Measurements from ENCODE around the gene APC.

Gene APC

GRCh38 chr5:112787261-112787660 is 49.6 kb downstream of the APC start:
- H3K36me3 ChIP-seq (ENCODE audit: control insufficient read depth, insufficient read depth, low read length) = peaks cover 8% of the 10 kb centered on the region
- no peak overlapping the region for H3K4me3 ChIP-seq (ENCODE audit: low read depth, low read length)
- no peak overlapping the region for H3K27ac ChIP-seq (ENCODE audit: low read depth, low read length)
- no peaks in the 10 kb centered on the region for H3K4me1 ChIP-seq (ENCODE audit: control insufficient read depth, insufficient read depth, low read length)
- no peaks in the 10 kb centered on the region for H3K27me3 ChIP-seq (ENCODE audit: control insufficient read depth, insufficient read depth, low read length)
- H3K9me3 ChIP-seq (ENCODE audit: control insufficient read depth, insufficient read depth, low read length) = no peaks in the 10 kb centered on the region
- H3K9ac ChIP-seq (ENCODE audit: low read depth, low read length) = no peak overlapping the region

GRCh38 chr5:112787896-112788295 is 50.2 kb downstream of the APC start:
- H3K9ac ChIP-seq (ENCODE audit: low read depth, low read length) = no peak overlapping the region
- peaks cover 5% of the 10 kb centered on the region for H3K4me1 ChIP-seq (ENCODE audit: control insufficient read depth, insufficient read depth, low read length)
- no peak overlapping the region for H3K4me3 ChIP-seq (ENCODE audit: low read depth, low read length)
- no peaks in the 10 kb centered on the region for H3K27me3 ChIP-seq (ENCODE audit: control insufficient read depth, insufficient read depth, low read length)
- H3K36me3 ChIP-seq (ENCODE audit: control insufficient read depth, insufficient read depth, low read length) = peaks cover 15% of the 10 kb centered on the region
- no peak overlapping the region for H3K27ac ChIP-seq (ENCODE audit: low read depth, low read length)
- H3K9me3 ChIP-seq (ENCODE audit: control insufficient read depth, insufficient read depth, low read length) = no peaks in the 10 kb centered on the region

GRCh38 chr5:112793201-112793600 is 55.5 kb downstream of the APC start:
- Histone ChIP-seq H3K4me1 (ENCODE audit: control insufficient read depth, insufficient read depth, low read length) (peaks cover 43% of the 10 kb centered on the region), H3K27ac (ENCODE audit: low read depth, low read length) (no peak overlapping the region), H3K9ac (ENCODE audit: low read depth, low read length) (no peak overlapping the region), H3K4me3 (ENCODE audit: low read depth, low read length) (no peak overlapping the region), H3K36me3 (ENCODE audit: control insufficient read depth, insufficient read depth, low read length) (peaks cover 17% of the 10 kb centered on the region), H3K27me3 (ENCODE audit: control insufficient read depth, insufficient read depth, low read length) (no peaks in the 10 kb centered on the region), H3K9me3 (ENCODE audit: control insufficient read depth, insufficient read depth, low read length) (no peaks in the 10 kb centered on the region)

- Histone ChIP-seq H3K9ac (ENCODE audit: low read depth, low read length) (no peak overlapping the region), H3K36me3 (ENCODE audit: control insufficient read depth, insufficient read depth, low read length) (peaks cover 17% of the 10 kb centered on the region), H3K4me3 (ENCODE audit: low read depth, low read length) (no peak overlapping the region), H3K27me3 (ENCODE audit: control insufficient read depth, insufficient read depth, low read length) (no peaks in the 10 kb centered on the region), H3K4me1 (ENCODE audit: control insufficient read depth, insufficient read depth, low read length) (peaks cover 43% of the 10 kb centered on the region), H3K9me3 (ENCODE audit: control insufficient read depth, insufficient read depth, low read length) (no peaks in the 10 kb centered on the region), H3K27ac (ENCODE audit: low read depth, low read length) (no peak overlapping the region)
Measured at GRCh38 chr5:112794410-112794809, 56.7 kb downstream of the APC start.

- Histone ChIP-seq H3K4me3 (ENCODE audit: low read depth, low read length) (0 out of 2 replicates have a peak overlapping the region, but pooled peaks have one; percentile 19), H3K9ac (ENCODE audit: low read depth, low read length) (no peak overlapping the region), H3K4me1 (ENCODE audit: control insufficient read depth, insufficient read depth, low read length) (peaks cover 43% of the 10 kb centered on the region), H3K9me3 (ENCODE audit: control insufficient read depth, insufficient read depth, low read length) (no peaks in the 10 kb centered on the region), H3K27ac (ENCODE audit: low read depth, low read length) (peak overlapping the region; percentile 59), H3K36me3 (ENCODE audit: control insufficient read depth, insufficient read depth, low read length) (peaks cover 17% of the 10 kb centered on the region), H3K27me3 (ENCODE audit: control insufficient read depth, insufficient read depth, low read length) (no peaks in the 10 kb centered on the region)
Measured at GRCh38 chr5:112795342-112795741, 57.7 kb downstream of the APC start.

- Histone ChIP-seq H3K4me3 (ENCODE audit: low read depth, low read length) (peak overlapping the region; percentile 27; the same call in 1 of the 2 replicates), H3K9ac (ENCODE audit: low read depth, low read length) (no peak overlapping the region), H3K27ac (ENCODE audit: low read depth, low read length) (peak overlapping the region; percentile 59), H3K27me3 (ENCODE audit: control insufficient read depth, insufficient read depth, low read length) (no peaks in the 10 kb centered on the region), H3K4me1 (ENCODE audit: control insufficient read depth, insufficient read depth, low read length) (peaks cover 43% of the 10 kb centered on the region), H3K9me3 (ENCODE audit: control insufficient read depth, insufficient read depth, low read length) (no peaks in the 10 kb centered on the region), H3K36me3 (ENCODE audit: control insufficient read depth, insufficient read depth, low read length) (peaks cover 17% of the 10 kb centered on the region)
Measured at GRCh38 chr5:112795944-112796678, 58.4 kb downstream of the APC start.

- no peaks in the 10 kb centered on the region for H3K9me3 ChIP-seq (ENCODE audit: control insufficient read depth, insufficient read depth, low read length)
- peaks cover 27% of the 10 kb centered on the region for H3K4me1 ChIP-seq (ENCODE audit: control insufficient read depth, insufficient read depth, low read length)
- no peak overlapping the region for H3K9ac ChIP-seq (ENCODE audit: low read depth, low read length)
- H3K36me3 ChIP-seq (ENCODE audit: control insufficient read depth, insufficient read depth, low read length) = peaks cover 24% of the 10 kb centered on the region
- H3K4me3 ChIP-seq (ENCODE audit: low read depth, low read length) = no peak overlapping the region
- H3K27ac ChIP-seq (ENCODE audit: low read depth, low read length) = no peak overlapping the region
- H3K27me3 ChIP-seq (ENCODE audit: control insufficient read depth, insufficient read depth, low read length) = no peaks in the 10 kb centered on the region
Measured at GRCh38 chr5:112799661-112800060, 62.0 kb downstream of the APC start.

- Histone ChIP-seq H3K9ac (ENCODE audit: low read depth, low read length) (no peak overlapping the region), H3K4me3 (ENCODE audit: low read depth, low read length) (no peak overlapping the region), H3K27me3 (ENCODE audit: control insufficient read depth, insufficient read depth, low read length) (no peaks in the 10 kb centered on the region), H3K4me1 (ENCODE audit: control insufficient read depth, insufficient read depth, low read length) (peaks cover 19% of the 10 kb centered on the region), H3K27ac (ENCODE audit: low read depth, low read length) (no peak overlapping the region), H3K9me3 (ENCODE audit: control insufficient read depth, insufficient read depth, low read length) (no peaks in the 10 kb centered on the region), H3K36me3 (ENCODE audit: control insufficient read depth, insufficient read depth, low read length) (peaks cover 27% of the 10 kb centered on the region)
Measured at GRCh38 chr5:112800891-112801290, 63.2 kb downstream of the APC start.

- Histone ChIP-seq H3K4me1 (ENCODE audit: control insufficient read depth, insufficient read depth, low read length) (no peaks in the 10 kb centered on the region), H3K36me3 (ENCODE audit: control insufficient read depth, insufficient read depth, low read length) (peaks cover 16% of the 10 kb centered on the region), H3K9me3 (ENCODE audit: control insufficient read depth, insufficient read depth, low read length) (no peaks in the 10 kb centered on the region), H3K27ac (ENCODE audit: low read depth, low read length) (no peak overlapping the region), H3K27me3 (ENCODE audit: control insufficient read depth, insufficient read depth, low read length) (no peaks in the 10 kb centered on the region), H3K4me3 (ENCODE audit: low read depth, low read length) (no peak overlapping the region), H3K9ac (ENCODE audit: low read depth, low read length) (no peak overlapping the region)
Measured at GRCh38 chr5:112811023-112811422, 73.3 kb downstream of the APC start.

GRCh38 chr5:112812549-112812948 is 74.9 kb downstream of the APC start:
- H3K27me3 ChIP-seq (ENCODE audit: control insufficient read depth, insufficient read depth, low read length) = no peaks in the 10 kb centered on the region

GRCh38 chr5:112820246-112820645 is 82.6 kb downstream of the APC start:
- Histone ChIP-seq H3K27me3 (ENCODE audit: control insufficient read depth, insufficient read depth, low read length) (no peaks in the 10 kb centered on the region), H3K4me3 (ENCODE audit: low read depth, low read length) (no peak overlapping the region), H3K9ac (ENCODE audit: low read depth, low read length) (no peak overlapping the region), H3K27ac (ENCODE audit: low read depth, low read length) (no peak overlapping the region), H3K4me1 (ENCODE audit: control insufficient read depth, insufficient read depth, low read length) (no peaks in the 10 kb centered on the region), H3K36me3 (ENCODE audit: control insufficient read depth, insufficient read depth, low read length) (peaks cover 56% of the 10 kb centered on the region), H3K9me3 (ENCODE audit: control insufficient read depth, insufficient read depth, low read length) (no peaks in the 10 kb centered on the region)

More at GRCh38 chr5:112812549-112812948, 74.9 kb downstream of the APC start:
- Histone ChIP-seq H3K9ac (ENCODE audit: low read depth, low read length) (no peak overlapping the region), H3K4me3 (ENCODE audit: low read depth, low read length) (no peak overlapping the region), H3K9me3 (ENCODE audit: control insufficient read depth, insufficient read depth, low read length) (no peaks in the 10 kb centered on the region), H3K36me3 (ENCODE audit: control insufficient read depth, insufficient read depth, low read length) (peaks cover 24% of the 10 kb centered on the region), H3K4me1 (ENCODE audit: control insufficient read depth, insufficient read depth, low read length) (no peaks in the 10 kb centered on the region), H3K27ac (ENCODE audit: low read depth, low read length) (no peak overlapping the region)

All from HUES48 (cell line).